ENCODE results near the gene PTPRQ.

GRCh38 chr12:80714846-80715245 lies 270.8 kb downstream of the PTPRQ start:
- TF ChIP-seq HMGXB4 (CRISPR knock-in tag; IDR thresholded peaks at IDR 0.05; ENCODE audit: borderline replicate concordance) (no peak), POLR2A (IDR thresholded peaks at IDR 0.05; ENCODE audit: low read length) (no peak), EHMT2 (IDR thresholded peaks at IDR 0.05; ENCODE audit: low read depth) (no peak), ZC3H11A (IDR thresholded peaks at IDR 0.05) (no peak), EP300 (IDR thresholded peaks at IDR 0.05) (no peak)
